Measurements from ENCODE around the gene VSIG10L. TPM values are rescaled to one million over a fixed set of nuclear protein-coding genes. Genes with fewer than 3 reads are reported as not detected.

Gene VSIG10L
- total RNA-seq, 1 experiment from 2014 or later: 3.3 TPM

DNA sequence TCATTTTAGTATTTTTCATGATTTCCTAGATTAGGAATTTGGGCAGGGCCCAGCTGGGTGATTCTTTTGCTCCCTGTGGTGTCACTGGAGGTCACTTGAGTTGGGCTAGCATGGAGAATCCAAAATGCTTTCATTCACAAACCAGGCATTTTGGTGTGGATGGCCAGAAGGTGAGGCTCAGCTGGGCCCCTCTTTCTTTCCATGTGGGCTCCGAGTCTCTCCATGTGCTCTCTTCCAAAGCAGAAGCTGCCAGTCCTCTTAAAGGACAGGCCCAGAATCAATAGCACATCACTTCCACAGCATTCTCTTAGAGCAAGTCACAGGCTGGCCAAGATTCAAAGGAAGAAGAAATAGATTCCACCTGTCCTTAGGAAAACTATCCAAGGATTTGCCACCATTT is 52.3 kb downstream of the VSIG10L start:
- ChIA-PET POLR2A (no interaction called here), CTCF (no interaction called here)
- Histone ChIP-seq H3K4me3 (ENCODE audit: low read depth in 2 of 2, low read length in 2 of 2) (no peak overlapping the region), H3K27ac (ENCODE audit: low read length) (no peak overlapping the region), H3K4me1 (ENCODE audit: control insufficient read depth, insufficient read depth, low read length) (no peaks in the 10 kb centered on the region), H3K27me3 (ENCODE audit: control insufficient read depth, insufficient read depth, low read length) (no peaks in the 10 kb centered on the region), H3K9me3 (ENCODE audit: control insufficient read depth, insufficient read depth, low read depth, low read length) (no peaks in the 10 kb centered on the region), H3K36me3 (ENCODE audit: control insufficient read depth, insufficient read depth, low read length) (no peaks in the 10 kb centered on the region)
- in situ Hi-C loops (cut with HindIII; ENCODE audit: low pct_unique_long_range_greater_than_20kb, low sequenced_read_pairs) (no loop called here), intact Hi-C loops (cut with micrococcal nuclease; ENCODE audit: unreplicated experiment) (no loop called here)
- DNase-seq (ENCODE audit: low read depth, low spot score) (no peak), ATAC-seq (no peak)
- BruUV-seq (replicated peaks): no TSS peak
- TF ChIP-seq, protein P1, sequence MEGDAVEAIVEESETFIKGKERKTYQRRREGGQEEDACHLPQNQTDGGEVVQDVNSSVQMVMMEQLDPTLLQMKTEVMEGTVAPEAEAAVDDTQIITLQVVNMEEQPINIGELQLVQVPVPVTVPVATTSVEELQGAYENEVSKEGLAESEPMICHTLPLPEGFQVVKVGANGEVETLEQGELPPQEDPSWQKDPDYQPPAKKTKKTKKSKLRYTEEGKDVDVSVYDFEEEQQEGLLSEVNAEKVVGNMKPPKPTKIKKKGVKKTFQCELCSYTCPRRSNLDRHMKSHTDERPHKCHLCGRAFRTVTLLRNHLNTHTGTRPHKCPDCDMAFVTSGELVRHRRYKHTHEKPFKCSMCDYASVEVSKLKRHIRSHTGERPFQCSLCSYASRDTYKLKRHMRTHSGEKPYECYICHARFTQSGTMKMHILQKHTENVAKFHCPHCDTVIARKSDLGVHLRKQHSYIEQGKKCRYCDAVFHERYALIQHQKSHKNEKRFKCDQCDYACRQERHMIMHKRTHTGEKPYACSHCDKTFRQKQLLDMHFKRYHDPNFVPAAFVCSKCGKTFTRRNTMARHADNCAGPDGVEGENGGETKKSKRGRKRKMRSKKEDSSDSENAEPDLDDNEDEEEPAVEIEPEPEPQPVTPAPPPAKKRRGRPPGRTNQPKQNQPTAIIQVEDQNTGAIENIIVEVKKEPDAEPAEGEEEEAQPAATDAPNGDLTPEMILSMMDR (IDR thresholded peaks at IDR 0.05): no peak
- TF ChIP-seq SIN3A (IDR thresholded peaks at IDR 0.05; ENCODE audit: borderline replicate concordance, insufficient read depth, low read depth, low read length) (no peak), TCF7L2 (IDR thresholded peaks at IDR 0.05; ENCODE audit: low read depth, low read length) (no peak), POLR2AphosphoS5 (IDR thresholded peaks at IDR 0.05; ENCODE audit: low read depth, low read length) (no peak), REST (IDR thresholded peaks at IDR 0.05; ENCODE audit: insufficient read depth in 1 of 2, low read depth in 2 of 2, low read length in 1 of 2) (no peak)

DNA sequence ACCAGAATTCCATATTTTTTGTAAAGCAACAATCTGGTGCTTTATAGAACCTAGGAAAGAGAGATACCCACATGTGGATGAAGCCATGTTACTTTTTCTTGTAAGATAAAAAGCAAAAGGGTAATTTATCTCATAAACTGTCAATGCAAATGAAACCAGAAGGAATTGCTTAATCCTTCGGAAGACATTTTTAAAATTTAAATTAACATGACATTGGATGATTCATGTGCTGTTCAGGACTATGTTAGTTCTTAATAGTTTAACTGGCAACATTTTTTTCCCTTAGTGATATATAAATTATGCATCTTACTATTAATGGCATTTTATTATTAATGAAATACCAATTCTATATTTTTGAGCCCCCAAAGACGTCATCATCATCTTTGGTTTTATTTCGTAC is 56.3 kb downstream of the VSIG10L start:
- Histone ChIP-seq H3K4me1 (ENCODE audit: control insufficient read depth, insufficient read depth, low read length) (no peaks in the 10 kb centered on the region), H3K27me3 (ENCODE audit: control insufficient read depth, insufficient read depth, low read length) (no peaks in the 10 kb centered on the region), H3K9me3 (ENCODE audit: control insufficient read depth, insufficient read depth, low read depth, low read length) (no peaks in the 10 kb centered on the region), H3K36me3 (ENCODE audit: control insufficient read depth, insufficient read depth, low read length) (no peaks in the 10 kb centered on the region), H3K4me3 (ENCODE audit: low read depth in 2 of 2, low read length in 2 of 2) (no peak overlapping the region), H3K27ac (ENCODE audit: low read length) (no peak overlapping the region)
- ATAC-seq (no peak), DNase-seq (ENCODE audit: low read depth, low spot score) (no peak)
- TF ChIP-seq REST (IDR thresholded peaks at IDR 0.05; ENCODE audit: insufficient read depth in 1 of 2, low read depth in 2 of 2, low read length in 1 of 2): no peak
- POLR2A ChIA-PET: no interaction called here
- in situ Hi-C loops (cut with HindIII; ENCODE audit: low pct_unique_long_range_greater_than_20kb, low sequenced_read_pairs) (no loop called here), intact Hi-C loops (cut with micrococcal nuclease; ENCODE audit: unreplicated experiment) (no loop called here)
- CTCF ChIA-PET: no interaction called here
- no TSS peak for BruUV-seq (replicated peaks)

All from Panc1 (cell line).